ENCODE data around the gene TRABD2B.

DNA sequence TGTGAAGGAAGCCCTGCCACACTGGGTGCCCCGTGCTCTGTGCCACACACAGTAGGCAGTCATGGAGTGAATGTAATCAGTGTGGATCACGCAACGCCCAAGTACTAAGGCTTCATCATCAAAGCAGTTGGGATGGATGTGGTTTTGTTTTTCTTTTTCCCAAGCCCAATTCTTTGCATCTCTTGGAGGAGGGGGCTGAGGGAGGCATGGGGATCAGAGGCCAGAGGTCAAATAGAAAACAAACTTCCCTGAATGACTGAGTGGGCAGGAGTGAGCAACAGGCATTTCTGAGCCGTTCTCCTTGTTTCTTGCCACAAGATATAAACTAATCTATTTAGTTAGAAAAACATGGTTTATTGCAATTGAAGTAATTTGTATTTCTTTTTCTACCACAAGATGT is 85.3 kb downstream of the TRABD2B start:
- TF ChIP-seq CTCF (conservative IDR thresholded peaks at IDR 0.05; ENCODE audit: low read depth, low read length) (no peak), EZH2 (IDR thresholded peaks at IDR 0.05; ENCODE audit: borderline replicate concordance, low read depth, low read length, poor library complexity, severe bottlenecking) (no peak)

All from A673 (cell line).